ENCODE data around the gene ARID1B.

Gene ARID1B

GRCh38 chr6:156881687-156882629, 104.8 kb downstream of the ARID1B start:
- no peak for DNase-seq

DNA sequence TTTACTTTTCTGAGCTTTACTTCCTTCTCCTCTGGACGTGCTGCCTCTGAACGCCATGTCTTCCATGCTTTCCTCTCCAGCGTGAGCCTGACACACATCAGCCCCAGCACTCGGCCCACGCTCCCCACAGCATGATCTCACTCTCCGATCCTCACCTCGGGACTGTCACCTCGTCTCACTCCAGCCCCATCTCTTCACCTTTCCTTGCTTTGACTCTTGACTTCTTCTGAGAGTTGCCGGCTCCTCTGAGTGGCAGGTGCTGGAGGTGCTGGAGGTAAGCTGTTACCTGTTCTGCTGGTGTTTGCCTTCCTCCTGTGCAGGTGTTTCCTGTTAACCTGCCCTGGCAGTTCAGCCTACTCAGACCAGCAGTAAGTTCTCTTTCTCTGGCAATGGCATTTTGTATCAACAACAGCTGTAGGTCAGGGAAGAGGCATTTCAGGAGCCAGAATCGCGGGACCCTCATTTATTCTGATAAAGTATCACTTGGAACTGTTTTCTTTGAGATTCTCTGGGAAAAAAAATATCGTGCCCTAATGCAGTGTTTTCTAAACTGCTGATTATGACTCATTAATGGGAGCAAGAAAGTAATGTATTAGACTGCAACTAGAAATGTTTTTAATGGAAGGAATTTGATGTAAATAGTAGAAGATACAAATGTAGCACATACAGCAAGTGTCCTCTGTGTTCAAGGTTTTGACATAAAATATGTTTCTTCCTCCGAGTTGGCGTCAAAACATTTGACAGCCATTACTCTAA, 106.5 kb downstream of the ARID1B start:
- DNase-seq, result no peak

DNA sequence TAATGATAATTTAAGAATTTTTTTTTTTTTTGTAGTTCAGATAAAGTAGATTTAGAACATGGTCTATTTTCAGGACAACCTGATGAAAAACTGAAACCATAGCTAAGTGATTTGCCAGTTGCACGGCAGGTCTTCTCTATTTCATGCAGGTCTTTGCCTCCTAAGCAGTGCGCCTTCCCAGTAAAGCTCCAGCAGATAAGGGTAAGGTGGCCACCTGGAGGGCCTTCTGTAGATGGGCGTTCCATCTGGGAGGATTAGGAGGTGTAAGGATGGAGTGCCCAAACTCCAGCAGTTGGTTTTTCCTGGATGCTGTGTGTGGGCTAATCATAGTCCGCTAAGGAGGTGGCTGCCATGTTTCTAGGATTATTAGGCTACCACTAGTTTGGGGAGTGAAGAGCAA, 107.1 kb downstream of the ARID1B start:
- DNase-seq, result no peak

- DNase-seq, result no peak
These were observed 108.4 kb downstream of the ARID1B start for GRCh38 chr6:156885562-156885961.

DNA sequence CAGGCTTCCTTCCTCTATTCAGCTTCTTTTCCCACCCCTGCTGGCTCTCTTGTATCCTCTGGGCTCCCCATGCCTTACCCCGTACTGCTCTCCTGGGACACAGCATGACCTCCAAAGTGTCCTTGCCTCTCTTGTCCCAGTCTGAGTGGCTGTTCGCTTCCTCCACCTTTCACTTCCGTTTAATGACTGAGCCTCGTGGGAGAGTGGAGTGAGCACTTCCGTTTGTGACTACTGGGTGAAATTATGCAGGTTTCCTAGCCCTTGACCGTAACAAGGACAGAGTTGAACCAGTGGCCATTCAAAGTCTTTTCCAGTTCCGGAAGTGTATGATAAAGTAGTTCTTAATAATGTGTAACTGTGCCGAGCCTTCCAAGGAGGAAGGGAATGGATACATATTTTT, 109.2 kb downstream of the ARID1B start:
- DNase-seq, result no peak

DNA sequence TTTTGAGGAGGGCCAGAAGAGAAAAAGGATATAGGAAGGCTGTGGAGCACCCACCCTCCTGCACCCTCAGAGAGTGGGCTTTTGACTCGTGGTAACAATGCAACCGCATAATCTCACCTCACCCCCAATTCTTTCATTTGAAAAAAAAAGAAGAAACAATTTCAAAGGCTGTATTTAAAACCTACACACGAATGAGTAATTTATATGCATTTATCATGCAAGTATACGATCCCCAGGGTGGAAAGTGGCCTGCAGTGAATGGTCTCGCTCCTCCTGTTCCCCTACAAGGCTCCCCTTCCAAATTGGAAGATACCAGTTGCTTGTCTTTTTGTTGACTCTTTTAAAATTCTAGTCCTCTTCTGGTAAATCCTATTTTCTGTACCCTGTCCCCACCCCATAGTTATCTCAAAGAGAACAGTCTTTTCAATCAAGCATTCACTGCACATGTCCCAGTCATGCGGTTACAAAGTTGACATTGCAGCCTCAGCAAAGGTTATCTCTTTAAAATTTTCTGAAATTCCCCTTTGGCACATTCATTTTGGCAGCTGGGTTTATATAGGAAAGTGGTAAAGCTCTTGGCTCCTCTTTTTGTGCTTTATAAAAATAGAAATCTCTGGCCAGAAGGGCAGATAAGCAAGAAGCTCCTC, 110.6 kb downstream of the ARID1B start:
- no peak for DNase-seq

DNA sequence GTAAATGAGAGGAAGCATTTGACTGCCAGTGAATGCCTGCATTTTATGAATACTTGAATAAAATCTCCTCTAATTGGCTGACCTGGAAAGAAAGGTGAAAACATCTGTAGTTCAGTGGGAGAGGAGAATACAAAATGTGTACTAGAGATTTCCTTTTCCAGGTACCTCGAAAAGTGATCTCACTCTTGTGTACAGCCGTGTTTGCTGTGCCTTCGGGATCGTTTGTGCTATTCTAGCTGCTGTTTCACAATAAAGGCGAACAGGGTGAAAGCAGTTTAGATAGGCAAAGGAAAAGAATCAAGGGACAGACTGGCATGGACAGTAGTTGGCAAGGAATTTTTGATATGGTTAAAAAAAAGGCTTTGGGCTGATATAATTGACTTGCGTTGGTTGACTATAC, 112.3 kb downstream of the ARID1B start:
- no peak for DNase-seq

- no peak for DNase-seq
These were observed 112.8 kb downstream of the ARID1B start for GRCh38 chr6:156889986-156890385.

DNA sequence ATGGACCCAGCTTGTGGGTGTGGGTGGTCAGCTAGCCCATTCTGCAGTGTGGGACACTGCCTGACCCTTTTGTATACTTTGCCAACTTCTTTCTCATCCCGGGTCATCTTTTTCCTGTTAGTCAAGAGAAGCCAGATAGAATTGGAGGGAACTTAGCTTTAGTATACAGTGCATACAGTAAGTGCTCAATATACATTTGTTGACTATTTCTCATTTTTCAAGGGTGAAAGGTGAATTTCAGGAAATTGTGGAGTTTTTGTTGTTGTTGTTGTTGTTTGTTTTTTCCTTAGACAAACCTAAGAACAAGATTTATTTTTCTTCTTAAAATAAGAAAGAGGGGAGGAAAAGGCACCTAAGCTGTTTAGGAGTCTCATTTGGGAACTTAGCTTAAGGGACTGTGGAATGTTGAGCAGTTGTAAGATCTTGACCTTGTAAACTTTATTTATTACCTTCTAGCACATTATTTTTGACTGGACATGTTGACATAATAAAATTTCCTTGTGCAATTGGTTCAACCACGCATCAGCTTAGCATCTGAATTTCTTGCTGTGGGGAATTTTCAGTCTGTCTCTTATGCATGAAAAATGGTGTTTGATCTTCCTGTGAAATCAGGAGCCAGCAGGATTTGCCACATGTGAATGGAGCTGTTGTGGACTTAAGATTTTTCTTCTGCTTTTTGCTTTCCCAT, 113.6 kb downstream of the ARID1B start:
- no peak for DNase-seq

DNA sequence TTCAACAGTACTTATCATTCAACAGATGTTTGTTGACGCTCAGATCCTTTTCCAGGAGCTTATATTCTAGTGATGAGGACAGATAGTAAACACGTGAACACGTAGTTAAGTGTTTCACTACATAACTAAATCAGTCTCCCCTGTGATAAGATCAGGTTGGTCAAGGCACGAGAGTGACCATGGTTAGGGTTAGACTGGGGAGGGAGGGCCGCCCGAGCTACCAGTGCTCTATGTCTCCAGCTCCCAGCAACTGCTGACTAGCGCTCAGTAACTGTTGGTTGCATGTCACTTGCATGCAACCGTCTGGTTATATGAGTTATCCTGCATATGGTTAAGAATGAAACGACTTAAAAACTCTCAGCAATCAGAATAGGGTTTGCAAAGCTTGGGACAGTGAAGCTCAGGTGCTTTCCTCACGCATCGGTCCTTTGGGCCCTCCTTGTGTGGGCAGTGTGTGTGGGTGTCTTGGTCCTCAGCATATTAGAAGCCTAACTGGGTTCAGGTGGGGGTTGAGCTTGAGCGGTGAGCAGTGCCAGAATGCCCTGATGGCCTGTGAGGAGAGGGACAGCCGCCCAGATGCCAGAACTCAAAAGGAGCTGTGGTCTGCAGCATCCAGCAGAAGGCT, 120.8 kb downstream of the ARID1B start:
- DNase-seq, result no peak

DNA sequence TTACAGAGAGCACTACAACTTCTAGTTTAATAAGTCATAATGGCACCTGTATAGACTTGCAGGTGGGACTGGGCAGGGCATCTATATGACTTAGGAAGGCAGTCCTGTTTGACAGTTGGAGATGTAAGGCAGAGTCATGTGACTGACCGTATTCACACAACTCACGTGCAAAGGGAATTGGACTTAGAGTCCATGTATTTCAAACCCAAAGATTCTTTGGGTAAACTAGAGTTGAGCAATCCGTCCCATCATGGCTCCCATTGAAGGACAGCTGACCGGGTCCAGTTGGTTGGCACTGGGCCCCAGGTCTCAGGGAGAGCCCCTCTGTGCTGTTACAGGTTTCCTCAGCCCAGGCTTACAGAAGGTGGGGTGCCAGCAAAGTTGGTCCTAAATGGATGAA, 121.9 kb downstream of the ARID1B start:
- no peak for DNase-seq

DNA sequence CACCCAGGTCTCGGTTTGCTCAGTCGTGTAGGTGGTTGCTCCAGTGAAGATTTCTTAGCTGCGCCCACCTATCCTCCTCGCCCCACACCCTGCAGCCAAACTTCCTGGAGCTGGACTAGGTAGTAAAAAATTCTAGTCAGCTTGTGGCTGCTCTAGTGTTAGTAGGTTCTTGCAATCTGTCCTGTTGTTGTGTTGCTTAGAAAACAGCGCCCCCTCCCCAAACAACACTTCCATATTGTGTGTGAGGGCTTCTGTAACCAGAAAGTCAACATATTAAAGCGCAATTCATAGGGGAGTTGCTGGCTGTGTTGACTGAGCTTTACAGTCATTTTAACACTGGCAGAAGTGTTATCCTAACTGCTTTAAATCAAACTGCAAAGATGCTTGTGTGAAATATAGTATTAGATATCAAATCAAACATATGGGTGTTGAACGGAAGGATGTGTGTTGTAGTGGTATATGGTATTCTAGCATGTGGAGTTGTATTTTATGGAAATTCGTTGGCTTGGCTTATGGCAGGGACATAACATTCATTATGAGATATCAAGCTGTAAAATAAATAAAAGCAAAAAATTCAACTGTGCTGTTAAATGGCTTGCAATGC, 122.5 kb downstream of the ARID1B start:
- DNase-seq, result no peak

DNA sequence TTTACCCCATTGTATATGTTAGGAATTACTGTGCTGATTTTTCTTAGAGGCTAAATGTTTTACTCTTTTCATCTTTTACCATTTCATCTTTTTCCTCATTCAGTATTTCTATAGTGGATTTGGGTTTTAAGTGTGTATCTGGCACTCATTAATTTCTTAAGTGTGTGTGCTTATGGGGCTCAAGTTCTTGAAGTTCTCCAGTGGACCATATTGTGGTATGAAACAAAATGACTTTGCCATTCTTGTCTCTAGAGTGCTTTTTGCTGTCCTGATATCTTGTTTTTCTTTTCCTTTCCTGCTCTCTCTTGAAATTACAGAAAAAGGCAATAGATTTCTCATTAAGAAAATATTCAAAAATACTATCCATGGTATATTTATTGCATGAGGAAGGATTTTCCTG, 123.1 kb downstream of the ARID1B start:
- no peak for DNase-seq

GRCh38 chr6:156901309-156902019, 124.3 kb downstream of the ARID1B start:
- DNase-seq, result no peak

- DNase-seq, result no peak
These were observed 125.6 kb downstream of the ARID1B start for GRCh38 chr6:156902782-156903181.

DNA sequence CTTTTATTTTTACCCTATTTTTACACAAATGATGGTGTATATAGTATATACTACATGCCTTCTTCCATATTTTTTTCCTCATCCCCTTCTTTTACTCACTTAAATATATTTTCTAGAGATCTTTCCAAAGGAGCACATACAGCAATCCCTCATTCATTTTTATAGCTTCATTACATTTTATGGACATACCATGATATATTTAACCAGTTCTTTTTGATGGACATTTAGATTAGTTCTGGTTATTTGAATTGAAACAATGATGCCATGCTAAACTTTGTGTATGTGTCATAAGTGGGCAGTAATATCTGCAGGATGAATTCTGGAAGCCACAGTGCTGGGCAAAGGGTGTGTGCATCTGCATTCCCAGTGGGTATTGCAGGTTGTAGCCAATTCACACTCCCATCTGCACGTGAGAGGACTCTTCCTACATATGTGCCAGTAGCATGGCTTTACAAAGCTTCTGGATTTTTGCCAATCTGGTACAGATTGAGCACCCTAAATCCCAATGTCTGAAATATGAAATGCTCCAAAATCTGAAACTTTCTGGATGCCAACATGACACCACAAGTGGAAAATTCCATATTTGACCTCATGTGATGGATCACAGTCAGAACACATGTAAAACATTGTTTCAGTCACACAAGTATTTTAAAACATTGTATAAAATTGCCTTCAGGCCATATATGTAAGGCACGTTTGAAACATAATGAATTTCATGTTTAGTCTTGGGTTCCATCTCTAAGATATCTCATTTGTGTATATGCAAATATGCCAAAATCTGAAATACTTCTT, 127.2 kb downstream of the ARID1B start:
- DNase-seq, result no peak

DNA sequence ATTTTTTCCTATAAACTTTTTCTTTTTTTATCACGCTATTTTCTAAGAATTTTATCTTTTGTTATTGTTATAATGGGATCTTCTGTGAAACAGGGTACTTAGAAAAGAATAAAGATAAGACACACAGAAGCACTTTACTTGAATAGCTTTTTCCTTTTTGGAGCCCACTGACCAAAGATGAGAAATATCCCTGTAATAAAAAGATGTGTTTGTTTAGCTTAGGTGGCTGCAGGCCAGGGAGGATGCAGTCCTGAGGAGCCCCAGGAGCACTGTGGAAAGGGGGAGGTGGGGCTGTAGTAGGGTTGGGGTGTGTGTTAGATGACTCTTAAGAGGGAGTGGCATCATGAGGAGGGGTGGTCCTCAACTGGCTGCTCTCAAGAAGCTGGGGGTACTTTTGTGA, 128.6 kb downstream of the ARID1B start:
- no peak for DNase-seq

DNA sequence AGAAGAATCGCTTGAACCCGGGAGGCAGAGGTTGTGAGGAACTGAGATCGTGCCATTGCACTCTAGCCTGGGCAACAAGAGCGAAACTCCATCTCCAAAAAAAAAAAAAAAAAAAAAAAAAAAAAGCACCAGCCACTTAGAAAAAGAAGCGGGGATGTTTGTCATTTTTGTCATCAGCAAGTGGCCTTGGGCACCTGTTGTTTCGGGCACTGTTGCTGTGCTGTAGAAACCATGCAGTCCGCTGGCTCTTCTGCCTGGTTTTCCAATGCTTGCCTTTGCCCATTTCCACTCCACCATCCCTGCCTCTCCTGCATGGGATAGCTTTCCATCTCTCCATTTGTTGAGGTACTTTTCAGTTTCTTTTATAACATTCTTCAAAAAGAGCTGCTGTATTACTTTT, 129.3 kb downstream of the ARID1B start:
- DNase-seq, result no peak

GRCh38 chr6:156909212-156910010, 132.2 kb downstream of the ARID1B start:
- no peak for DNase-seq

DNA sequence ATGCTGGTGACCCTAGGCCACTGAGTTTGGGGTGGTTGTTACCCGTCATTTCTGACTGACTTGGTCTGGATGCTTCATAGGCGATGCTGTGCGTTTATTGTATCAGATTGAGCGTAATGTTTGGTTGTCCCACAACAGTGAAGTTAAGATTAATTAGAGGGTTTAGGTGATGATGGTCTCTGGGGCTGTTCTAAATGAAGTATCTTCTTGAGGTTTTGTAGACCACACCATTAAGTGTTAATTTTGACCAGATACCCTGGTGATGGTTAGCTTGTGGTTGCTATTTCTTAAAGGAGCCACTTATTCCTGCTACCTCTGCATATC, 132.8 kb downstream of the ARID1B start:
- no peak for DNase-seq

All from NCI-H1694 (cell line).